ENCODE results near the gene SEC14L5.
"Not testable (repeated sequence)": the region's sequence is repeated elsewhere in the genome, so short reads cannot be mapped to it uniquely, and the experiment has no call there.

Gene SEC14L5

DNA sequence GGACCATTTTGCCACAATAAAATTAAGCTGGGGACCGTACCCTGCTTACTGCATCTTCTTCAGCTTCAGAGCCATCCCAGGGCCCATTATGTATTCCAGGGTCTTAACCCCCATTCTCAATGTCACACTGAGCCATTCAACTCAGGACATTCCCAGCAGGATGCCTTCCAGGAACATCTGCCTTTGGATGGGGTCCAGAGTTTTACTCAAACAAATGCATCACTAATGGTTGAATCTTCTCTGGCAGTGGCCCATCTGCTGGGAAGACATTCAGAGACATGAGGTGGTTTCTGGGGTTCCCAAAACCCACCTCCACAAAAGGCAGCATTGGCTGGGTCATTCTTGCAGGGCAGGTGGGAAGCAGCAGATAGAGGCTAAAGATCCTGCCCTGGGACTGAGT, 3.4 kb upstream of the SEC14L5 start:
- DNase-seq, result no peak

DNA sequence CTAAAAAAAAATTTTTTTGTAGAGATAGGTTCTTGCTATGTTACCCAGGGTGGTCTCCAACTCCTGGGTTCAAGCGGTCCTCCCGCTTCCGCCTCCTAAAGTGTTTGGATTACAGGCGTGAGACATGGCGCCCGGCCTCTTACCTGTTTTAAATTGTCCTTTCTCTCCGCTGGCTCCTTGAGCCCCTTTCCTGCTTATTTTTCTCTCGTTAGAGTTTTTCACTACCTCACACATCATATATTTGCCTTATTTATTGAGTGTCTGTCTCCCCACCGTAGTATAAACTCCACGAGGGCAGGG, 760 bp upstream of the SEC14L5 start:
- DNase-seq, result no peak

GRCh38 chr16:4958510-4959438, 644 bp downstream of the SEC14L5 start:
- DNase-seq, result no peak

GRCh38 chr16:4960579-4960978, 2.4 kb downstream of the SEC14L5 start:
- no peak for DNase-seq

DNA sequence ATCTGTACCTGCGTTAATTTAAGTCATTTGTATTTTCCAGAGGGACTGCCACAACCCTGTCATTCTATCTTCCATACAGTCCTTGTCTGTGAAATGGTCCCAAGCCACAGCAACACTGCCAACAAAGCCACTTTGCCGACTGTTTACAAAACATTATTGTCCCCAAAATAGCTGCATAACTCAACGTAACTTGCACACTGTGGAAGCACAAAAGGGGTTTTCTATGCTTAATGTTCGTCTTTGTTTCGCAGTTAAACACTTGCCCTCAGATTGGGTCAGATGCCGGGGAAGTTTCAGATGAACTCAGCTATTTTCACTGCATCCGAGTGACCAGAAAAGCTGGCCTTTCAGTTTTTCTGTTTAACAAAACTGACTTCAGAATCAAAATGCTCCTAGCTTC, 4.6 kb downstream of the SEC14L5 start:
- DNase-seq, result no peak

- not testable (repeated sequence) for DNase-seq
These were observed 5.4 kb downstream of the SEC14L5 start for GRCh38 chr16:4963527-4963926.

DNA sequence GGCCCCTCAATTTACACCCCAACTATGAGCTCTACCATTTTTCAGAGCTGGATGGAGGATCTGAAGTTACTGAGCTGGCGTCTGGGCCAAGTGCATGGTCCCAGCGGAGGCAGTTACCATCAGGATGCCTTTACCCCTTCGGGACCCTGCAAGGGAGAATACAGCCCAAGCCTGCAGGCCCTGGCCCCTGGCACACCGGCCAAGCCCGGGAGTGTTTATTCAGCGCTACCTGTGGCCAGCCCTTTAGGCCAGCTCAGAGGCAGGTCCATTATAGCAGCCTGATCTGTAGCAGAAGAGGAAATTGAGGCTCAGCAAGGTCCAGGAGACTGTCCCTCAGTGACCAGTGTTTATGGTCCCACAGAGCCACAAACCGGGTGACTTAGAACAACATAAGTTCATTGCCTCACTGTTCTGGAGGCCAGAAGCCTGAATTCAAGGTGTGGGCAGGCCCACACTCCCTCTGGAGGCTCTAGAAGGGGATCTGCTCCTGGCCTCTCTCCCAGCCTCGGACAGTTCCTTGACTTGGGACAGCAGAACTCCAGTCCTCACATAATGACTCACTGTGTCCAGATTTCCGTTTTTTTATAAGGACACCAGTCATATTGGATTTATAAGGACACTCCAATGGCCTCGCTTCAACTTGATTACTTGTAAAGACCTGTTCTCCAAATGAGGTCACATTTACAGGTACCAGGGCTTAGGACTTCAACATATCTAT, 8.8 kb downstream of the SEC14L5 start:
- no peak for DNase-seq

DNA sequence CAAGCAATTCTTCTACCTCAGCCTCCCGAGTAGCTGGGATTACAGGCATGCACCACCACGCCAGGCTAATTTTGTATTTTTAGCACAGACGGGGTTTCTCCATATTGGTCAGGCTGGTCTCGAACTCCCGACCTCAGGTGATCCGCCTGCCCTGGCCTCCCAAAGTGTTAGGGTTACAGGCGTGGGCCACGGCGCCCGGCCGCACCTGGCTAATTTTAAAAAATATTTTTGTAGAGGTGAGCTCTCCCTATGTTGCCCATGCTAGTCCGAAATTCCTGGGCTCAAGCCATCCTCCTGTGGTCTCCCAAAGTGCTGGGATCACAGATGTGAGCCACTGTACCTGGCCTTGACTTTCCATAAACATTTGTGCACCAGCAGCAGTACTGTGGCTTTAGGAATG, 10.1 kb downstream of the SEC14L5 start:
- DNase-seq, result not testable (repeated sequence)

- DNase-seq, result no peak
These were observed 10.9 kb downstream of the SEC14L5 start for GRCh38 chr16:4968879-4969483.

- DNase-seq, result no peak
These were observed 11.9 kb downstream of the SEC14L5 start for GRCh38 chr16:4970010-4970409.

DNA sequence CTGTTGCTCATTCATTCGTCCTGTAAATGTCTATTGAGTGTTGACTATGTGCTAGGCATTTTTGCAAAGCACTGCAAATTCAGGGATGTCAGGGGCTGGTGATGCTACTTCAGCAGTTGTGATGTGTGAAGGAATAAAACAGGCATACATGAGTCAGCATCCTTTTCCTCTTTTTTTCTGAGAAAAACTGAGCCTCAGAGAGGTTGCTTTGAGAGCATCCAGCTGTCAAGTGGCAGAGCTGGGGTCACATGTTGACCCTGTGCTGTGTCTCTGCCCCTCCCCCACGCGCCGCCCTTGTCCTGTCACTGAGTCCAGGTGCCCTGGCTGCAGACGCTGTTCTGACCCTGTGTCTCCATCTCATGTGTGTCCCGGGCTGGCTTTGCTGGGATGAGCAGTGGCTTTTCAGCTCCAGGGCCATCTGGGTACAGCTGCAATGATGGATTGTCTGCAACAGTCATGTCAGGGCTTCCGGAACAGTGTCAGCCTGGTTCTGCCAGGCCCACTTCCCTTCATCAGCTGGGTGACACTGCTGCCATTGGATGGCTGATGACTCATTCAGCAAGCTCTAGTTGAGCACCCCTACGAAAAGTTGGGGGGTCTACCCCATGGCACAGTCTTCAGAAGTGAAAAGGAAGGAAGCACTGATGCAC, 14.9 kb downstream of the SEC14L5 start:
- no peak for DNase-seq

GRCh38 chr16:4976079-4976478, 17.9 kb downstream of the SEC14L5 start:
- DNase-seq, result no peak

DNA sequence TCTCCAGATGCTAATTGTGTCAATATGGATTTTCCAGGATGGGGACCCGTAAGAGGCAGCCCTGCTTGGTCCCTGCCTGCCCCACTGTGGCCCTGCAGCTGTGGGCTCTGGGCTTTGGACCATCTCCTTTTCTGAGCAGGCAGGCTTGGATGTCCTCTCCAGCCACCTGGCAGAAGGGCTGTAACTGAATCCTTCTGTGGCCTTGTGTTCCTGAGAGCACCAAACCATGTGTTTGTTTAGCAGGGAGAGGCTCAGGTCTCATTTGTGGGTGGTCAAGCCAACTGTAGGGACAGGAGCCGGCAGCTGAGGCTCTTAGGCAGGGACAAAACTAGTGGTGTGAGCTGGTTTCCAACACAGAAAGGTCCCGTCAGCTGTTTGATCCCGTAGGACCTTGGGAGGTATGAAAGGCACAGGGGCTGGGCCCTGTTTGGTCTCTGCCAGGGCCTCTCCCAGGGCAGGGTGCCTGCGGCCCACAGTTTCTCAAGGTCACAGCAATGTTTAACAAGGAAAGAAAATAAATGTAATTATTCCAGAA, 18.5 kb downstream of the SEC14L5 start:
- no peak for DNase-seq

GRCh38 chr16:4979164-4979563, 21.0 kb downstream of the SEC14L5 start:
- no peak for DNase-seq

GRCh38 chr16:4979736-4980660, 21.9 kb downstream of the SEC14L5 start:
- DNase-seq, result no peak

GRCh38 chr16:4980691-4981090, 22.6 kb downstream of the SEC14L5 start:
- DNase-seq, result no peak

GRCh38 chr16:4981473-4981872, 23.3 kb downstream of the SEC14L5 start:
- DNase-seq, result no peak

DNA sequence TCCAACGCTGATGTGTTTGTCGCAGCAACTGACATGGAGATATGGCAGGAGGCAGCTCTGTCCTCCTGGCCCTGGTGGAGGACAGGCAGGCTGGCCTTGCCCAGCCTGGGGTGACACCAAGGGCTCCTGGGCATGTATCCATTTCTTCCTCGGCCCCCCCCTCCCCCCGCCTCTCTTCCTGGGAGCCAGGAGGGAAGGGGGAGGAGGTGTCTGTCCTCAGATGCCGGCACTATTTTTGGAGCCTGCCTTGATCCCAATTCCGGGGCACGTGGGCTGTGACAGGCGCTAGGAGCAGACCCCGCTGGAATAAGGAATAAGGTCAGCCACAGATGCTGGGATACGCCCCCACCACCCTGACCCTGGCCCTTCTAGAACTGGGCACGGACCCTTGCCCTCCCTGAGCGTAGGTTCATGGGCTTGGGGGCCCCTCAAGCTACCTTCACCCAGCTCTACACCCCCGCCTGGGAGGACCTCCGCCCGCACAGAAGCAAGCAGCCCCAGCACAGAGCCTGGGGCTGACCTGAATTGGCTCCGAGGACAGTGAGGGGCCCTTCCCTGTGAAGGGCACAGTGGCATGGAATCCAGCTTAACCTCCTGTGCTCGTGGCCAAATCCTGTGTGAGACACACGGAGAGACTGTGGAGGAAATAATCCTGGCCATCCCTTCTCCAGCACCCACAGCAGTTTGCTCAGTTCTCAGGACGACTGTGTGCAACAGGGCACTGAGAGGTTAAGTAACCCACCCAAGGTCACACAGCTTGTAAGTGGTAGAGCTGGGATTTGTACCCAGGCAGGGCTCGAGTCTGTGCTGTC, 24.1 kb downstream of the SEC14L5 start:
- no peak for DNase-seq

DNA sequence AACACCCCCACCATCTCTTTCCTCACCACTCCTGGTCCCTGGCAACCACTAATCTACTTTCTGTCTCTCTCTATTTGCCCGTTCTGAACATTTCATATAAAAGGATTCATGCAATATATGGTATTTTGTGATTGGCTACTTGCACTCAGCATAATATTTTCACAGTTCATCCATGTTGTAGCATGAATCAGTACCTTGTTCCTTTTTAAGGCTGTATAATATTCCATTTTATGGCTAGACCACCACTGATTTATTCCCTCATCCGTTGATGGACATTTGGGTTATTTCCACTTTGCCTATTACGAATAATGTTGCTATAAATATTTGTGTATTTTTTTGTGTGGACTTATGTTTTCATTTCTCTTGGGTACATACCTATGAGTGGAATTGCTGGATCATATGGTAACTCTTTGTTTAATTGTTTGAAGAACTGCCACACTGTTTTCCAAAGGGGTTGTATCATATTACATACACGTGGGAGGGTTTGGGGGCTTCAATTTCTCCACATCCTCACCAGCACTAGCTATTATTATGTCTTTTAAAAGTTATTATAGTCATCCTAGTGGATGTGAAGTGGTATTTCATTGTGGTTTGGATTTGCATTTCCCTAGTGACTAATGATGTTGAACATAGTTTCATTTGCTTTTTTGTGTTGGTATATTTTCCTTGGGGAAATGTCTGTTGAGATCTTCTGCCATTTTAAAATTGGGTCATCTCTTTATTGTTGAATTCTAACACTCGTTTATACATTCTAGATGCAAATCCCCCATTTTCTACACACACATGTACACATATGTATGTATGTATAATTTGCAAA, 26.3 kb downstream of the SEC14L5 start:
- DNase-seq, result no peak

DNA sequence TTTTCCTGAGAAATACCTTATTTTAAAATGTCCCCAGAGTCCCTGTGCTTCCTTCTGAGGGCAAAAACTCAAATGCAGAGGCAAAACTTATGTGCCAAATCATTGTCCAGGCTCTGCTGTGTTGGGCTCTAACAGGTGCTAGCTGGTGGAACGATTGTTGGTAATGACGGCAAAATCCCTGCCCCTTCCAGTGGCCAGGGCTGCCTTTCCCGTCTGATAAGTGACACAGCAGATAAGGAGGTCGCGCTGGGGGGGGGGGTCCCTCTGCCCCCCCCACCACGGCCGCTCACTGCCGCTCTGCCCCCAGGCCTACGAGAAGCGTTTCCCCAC, 29.1 kb downstream of the SEC14L5 start:
- no peak for DNase-seq

All from activated gamma-delta T cell (primary cell).